Activated T-cell treated with anti-CD3 and anti-CD28 coated beads, Interleukin-2, amount 50 U/mL, for 24 hours (primary cell): Measurements from ENCODE around the gene BACH1.

Source experiments
- DNase-seq: peaks from one replicate; pipeline ENCODE4 v3.0.0-alpha.2; 2020
- H3K27ac Mint-ChIP-seq: 2 replicates; pipeline ENCODE4 v1.8.0; 2020; ENCODE audit warnings: mild to moderate bottlenecking, mixed read lengths
- H3K27me3 Mint-ChIP-seq: 2 replicates; pipeline ENCODE4 v1.8.0; 2020; ENCODE audit warnings: mixed read lengths
- H3K36me3 Mint-ChIP-seq: 2 replicates; pipeline ENCODE4 v1.8.0; 2020; ENCODE audit warnings: low read depth, mixed read lengths
- H3K4me1 Mint-ChIP-seq: 2 replicates; pipeline ENCODE4 v1.8.0; 2020; ENCODE audit warnings: low read depth, mixed read lengths
- H3K4me3 Mint-ChIP-seq: 2 replicates; pipeline ENCODE4 v1.8.0; 2020; ENCODE audit warnings: mild to moderate bottlenecking, moderate library complexity, mixed read lengths
- H3K9me3 Mint-ChIP-seq: 2 replicates; pipeline ENCODE4 v1.8.0; 2020; ENCODE audit warnings: mixed read lengths

Gene BACH1

GRCh38 chr21:29360799-29361765 lies 62.4 kb downstream of the BACH1 start:
- peaks cover 52% of the 10 kb centered on the region for H3K36me3 Mint-ChIP-seq
- no peaks in the 10 kb centered on the region for H3K27me3 Mint-ChIP-seq
- no peak for DNase-seq
- H3K27ac Mint-ChIP-seq: peak overlapping the region; percentile 1
- no peak overlapping the region for H3K4me3 Mint-ChIP-seq
- no peaks in the 10 kb centered on the region for H3K9me3 Mint-ChIP-seq
- H3K4me1 Mint-ChIP-seq: peaks cover 17% of the 10 kb centered on the region

DNA sequence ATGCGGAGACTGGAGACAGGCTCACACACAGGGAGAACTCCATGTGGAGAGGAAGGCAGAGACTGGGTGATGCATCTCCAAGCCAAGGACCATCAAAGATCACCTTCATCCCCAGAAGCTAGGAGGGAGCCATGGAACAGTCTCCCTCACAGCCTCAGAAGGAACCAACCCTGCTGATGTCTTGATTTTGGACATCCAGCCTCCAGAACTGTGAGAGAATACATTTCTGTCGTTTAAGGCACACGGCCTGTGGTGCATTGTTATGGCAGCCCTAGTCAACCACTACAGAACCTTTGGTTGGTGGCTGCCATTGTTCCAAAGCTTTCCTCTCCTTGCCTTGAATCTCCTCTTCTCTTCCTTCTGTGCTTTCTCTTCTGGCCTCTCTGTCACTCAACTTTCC lies 64.0 kb downstream of the BACH1 start:
- peaks cover 9% of the 10 kb centered on the region for H3K4me1 Mint-ChIP-seq

GRCh38 chr21:29365661-29366265 lies 67.0 kb downstream of the BACH1 start:
- H3K27ac Mint-ChIP-seq: no peak overlapping the region
- H3K4me1 Mint-ChIP-seq: peaks cover 6% of the 10 kb centered on the region
- peaks cover 56% of the 10 kb centered on the region for H3K36me3 Mint-ChIP-seq

More for the DNA sequence above, 64.0 kb downstream of the BACH1 start:
- H3K27ac Mint-ChIP-seq: no peak overlapping the region
- DNase-seq: no peak
- H3K36me3 Mint-ChIP-seq: peaks cover 46% of the 10 kb centered on the region
- H3K9me3 Mint-ChIP-seq: no peaks in the 10 kb centered on the region
- H3K27me3 Mint-ChIP-seq: no peaks in the 10 kb centered on the region
- no peak overlapping the region for H3K4me3 Mint-ChIP-seq

GRCh38 chr21:29366532-29366931 lies 67.8 kb downstream of the BACH1 start:
- Mint-ChIP-seq H3K36me3 (peaks cover 51% of the 10 kb centered on the region), H3K27ac (no peak overlapping the region), H3K27me3 (no peaks in the 10 kb centered on the region), H3K4me3 (no peak overlapping the region), H3K4me1 (peaks cover 10% of the 10 kb centered on the region), H3K9me3 (no peaks in the 10 kb centered on the region)
- no peak for DNase-seq

More at GRCh38 chr21:29365661-29366265, 67.0 kb downstream of the BACH1 start:
- H3K4me3 Mint-ChIP-seq: no peak overlapping the region
- DNase-seq: no peak
- no peaks in the 10 kb centered on the region for H3K27me3 Mint-ChIP-seq
- no peaks in the 10 kb centered on the region for H3K9me3 Mint-ChIP-seq

DNA sequence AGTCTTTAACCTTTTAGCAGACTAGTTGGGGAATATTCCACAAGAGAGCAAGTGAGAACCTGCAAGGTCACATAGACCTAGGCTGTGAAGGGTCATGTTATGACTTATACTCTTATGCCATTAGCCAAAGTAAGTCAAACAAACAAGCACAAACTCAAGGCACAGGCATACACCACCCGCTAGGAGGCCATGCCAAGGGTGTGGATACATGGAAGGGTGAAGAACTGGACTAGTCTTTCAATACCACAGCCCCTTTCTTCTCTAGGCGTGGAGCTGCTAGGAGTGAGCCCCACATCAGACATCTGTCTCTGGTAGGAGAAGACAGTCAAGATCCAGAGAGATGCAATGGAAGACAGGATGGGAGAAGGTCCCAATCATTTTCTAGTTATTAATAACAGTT lies 68.6 kb downstream of the BACH1 start:
- Mint-ChIP-seq H3K4me3 (no peak overlapping the region), H3K4me1 (peaks cover 18% of the 10 kb centered on the region), H3K9me3 (no peaks in the 10 kb centered on the region), H3K27me3 (no peaks in the 10 kb centered on the region), H3K27ac (no peak overlapping the region), H3K36me3 (peaks cover 50% of the 10 kb centered on the region)
- DNase-seq: no peak

DNA sequence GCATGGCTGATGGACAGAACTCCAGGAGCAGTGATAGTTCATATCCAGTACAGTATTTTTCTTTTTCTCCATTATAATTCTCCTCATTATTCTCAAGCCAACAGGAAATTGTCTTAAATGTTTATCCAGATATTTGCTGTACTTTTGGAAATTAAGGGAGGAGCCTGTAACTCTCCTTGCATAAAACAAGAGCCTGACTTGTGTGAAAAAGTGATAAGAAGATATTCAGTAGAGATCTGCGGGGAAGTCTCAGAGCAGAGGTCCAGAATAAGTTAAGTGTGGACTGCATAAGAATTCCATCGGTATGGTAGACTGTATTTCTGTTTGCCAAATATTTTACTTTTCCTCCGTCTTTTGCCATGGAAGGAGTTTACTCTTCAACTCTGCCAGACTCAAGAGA lies 70.2 kb downstream of the BACH1 start:
- H3K36me3 Mint-ChIP-seq: peaks cover 50% of the 10 kb centered on the region
- H3K27ac Mint-ChIP-seq: no peak overlapping the region
- H3K27me3 Mint-ChIP-seq: no peaks in the 10 kb centered on the region
- peaks cover 20% of the 10 kb centered on the region for H3K4me1 Mint-ChIP-seq
- no peak for DNase-seq
- no peak overlapping the region for H3K4me3 Mint-ChIP-seq
- peaks cover 5% of the 10 kb centered on the region for H3K9me3 Mint-ChIP-seq

DNA sequence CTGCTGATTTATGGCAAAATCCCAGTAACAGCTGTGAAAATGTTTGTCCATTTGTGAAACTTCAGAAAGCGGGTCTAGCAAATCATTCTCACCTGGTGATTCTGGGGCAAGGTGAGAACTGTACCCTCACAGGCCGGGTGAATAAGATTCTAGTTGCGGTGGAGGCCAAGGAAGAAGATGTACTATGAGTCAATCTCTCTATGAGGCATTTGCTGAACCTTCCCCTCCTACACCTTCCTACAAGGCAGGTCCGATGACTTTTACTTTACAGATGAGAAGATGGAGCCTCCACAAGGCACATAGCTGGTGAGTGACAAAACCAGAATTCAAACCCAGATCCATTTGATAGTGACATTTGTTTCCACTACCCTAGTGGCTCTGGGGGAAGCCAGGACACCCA lies 72.7 kb downstream of the BACH1 start:
- Mint-ChIP-seq H3K4me1 (peaks cover 25% of the 10 kb centered on the region), H3K27me3 (no peaks in the 10 kb centered on the region), H3K27ac (peak overlapping the region; percentile 89), H3K4me3 (no peak overlapping the region), H3K9me3 (peaks cover 6% of the 10 kb centered on the region), H3K36me3 (peaks cover 51% of the 10 kb centered on the region)
- no peak for DNase-seq

- Mint-ChIP-seq H3K9me3 (peaks cover 6% of the 10 kb centered on the region), H3K27ac (peak overlapping the region; percentile 89), H3K4me3 (no peak overlapping the region), H3K27me3 (no peaks in the 10 kb centered on the region), H3K4me1 (peaks cover 29% of the 10 kb centered on the region), H3K36me3 (peaks cover 46% of the 10 kb centered on the region)
- peak; percentile 41 for DNase-seq
Measured at GRCh38 chr21:29372063-29372802, 73.5 kb downstream of the BACH1 start.

- Mint-ChIP-seq H3K36me3 (peaks cover 37% of the 10 kb centered on the region), H3K27ac (no peak overlapping the region)
- DNase-seq: no peak
Measured at GRCh38 chr21:29374481-29374880, 75.8 kb downstream of the BACH1 start.

GRCh38 chr21:29376556-29376955 lies 77.8 kb downstream of the BACH1 start:
- H3K36me3 Mint-ChIP-seq: peaks cover 29% of the 10 kb centered on the region

More at GRCh38 chr21:29374481-29374880, 75.8 kb downstream of the BACH1 start:
- Mint-ChIP-seq H3K27me3 (no peaks in the 10 kb centered on the region), H3K9me3 (peaks cover 6% of the 10 kb centered on the region), H3K4me1 (peaks cover 29% of the 10 kb centered on the region), H3K4me3 (no peak overlapping the region)

GRCh38 chr21:29377266-29377665 lies 78.5 kb downstream of the BACH1 start:
- Mint-ChIP-seq H3K4me1 (peaks cover 12% of the 10 kb centered on the region), H3K27ac (no peak overlapping the region), H3K27me3 (no peaks in the 10 kb centered on the region), H3K9me3 (peaks cover 6% of the 10 kb centered on the region), H3K4me3 (no peak overlapping the region), H3K36me3 (peaks cover 26% of the 10 kb centered on the region)
- no peak for DNase-seq

More at GRCh38 chr21:29376556-29376955, 77.8 kb downstream of the BACH1 start:
- H3K4me1 Mint-ChIP-seq: peaks cover 19% of the 10 kb centered on the region
- H3K27me3 Mint-ChIP-seq: no peaks in the 10 kb centered on the region
- peaks cover 6% of the 10 kb centered on the region for H3K9me3 Mint-ChIP-seq
- peak; percentile 58 for DNase-seq
- no peak overlapping the region for H3K4me3 Mint-ChIP-seq
- no peak overlapping the region for H3K27ac Mint-ChIP-seq

DNA sequence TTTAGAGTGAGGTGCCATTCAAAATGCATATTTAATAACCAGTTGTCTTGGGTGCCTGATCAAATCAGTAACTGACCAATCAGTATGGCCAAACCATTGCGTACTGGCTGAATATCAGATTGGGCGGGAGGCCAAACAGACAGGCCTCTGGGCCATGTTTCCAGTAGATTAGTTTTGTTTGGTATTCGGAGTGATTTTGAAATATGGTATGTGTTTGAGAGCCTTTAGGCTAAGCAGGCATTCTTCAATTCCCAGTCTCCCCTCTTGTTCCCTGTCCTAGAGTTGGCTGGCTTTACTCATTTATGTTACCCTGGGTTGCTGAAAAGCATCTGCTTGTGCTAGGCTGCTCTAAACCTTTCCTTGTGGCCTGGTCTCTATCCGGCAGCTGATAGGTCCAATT lies 80.1 kb downstream of the BACH1 start:
- no peak for DNase-seq
- no peaks in the 10 kb centered on the region for H3K27me3 Mint-ChIP-seq
- peaks cover 9% of the 10 kb centered on the region for H3K4me1 Mint-ChIP-seq
- H3K4me3 Mint-ChIP-seq: no peak overlapping the region
- peaks cover 16% of the 10 kb centered on the region for H3K36me3 Mint-ChIP-seq
- no peak overlapping the region for H3K27ac Mint-ChIP-seq
- H3K9me3 Mint-ChIP-seq: peaks cover 2% of the 10 kb centered on the region

- Mint-ChIP-seq H3K36me3 (peaks cover 10% of the 10 kb centered on the region), H3K9me3 (no peaks in the 10 kb centered on the region), H3K27ac (no peak overlapping the region), H3K4me1 (peaks cover 9% of the 10 kb centered on the region), H3K4me3 (no peak overlapping the region), H3K27me3 (no peaks in the 10 kb centered on the region)
- no peak for DNase-seq
Measured at GRCh38 chr21:29379517-29380054, 80.9 kb downstream of the BACH1 start.

GRCh38 chr21:29382030-29382654 lies 83.4 kb downstream of the BACH1 start:
- H3K27ac Mint-ChIP-seq: no peak overlapping the region
- no peak overlapping the region for H3K4me3 Mint-ChIP-seq
- no peak for DNase-seq
- peaks cover 7% of the 10 kb centered on the region for H3K36me3 Mint-ChIP-seq
- no peaks in the 10 kb centered on the region for H3K27me3 Mint-ChIP-seq
- H3K4me1 Mint-ChIP-seq: no peaks in the 10 kb centered on the region
- H3K9me3 Mint-ChIP-seq: no peaks in the 10 kb centered on the region
